WTC11 (cell line): ENCODE data around the gene DAW1. TPM values are rescaled to one million over a fixed set of nuclear protein-coding genes. Genes with fewer than 3 reads are reported as not detected.

Source experiments
- ATAC-seq: fragments of 200-7000 bp; cut with Tn5 transposase; 2 replicates; pipeline ENCODE4 v1.10.0; 2021; ENCODE audit warnings: mild to moderate bottlenecking, moderate library complexity
- CTCF ChIA-PET: fragments of 300-600 bp; sonication (Branson Sonifier 250); formaldehyde crosslinking; loops from one replicate; lab custom pipeline; 2021; ENCODE audit warnings: antibody characterized with exemption; lab: Charles Lee
- POLR2A ChIA-PET: fragments of 350-600 bp; sonication (Branson Sonifier 250); formaldehyde crosslinking; loops from one replicate; lab custom pipeline; 2021; ENCODE audit warnings: antibody characterized with exemption; lab: Charles Lee
- DNase-seq: peaks from one replicate; pipeline ENCODE4 v3.0.0; 2021; ENCODE audit warnings: low spot score
- H3K27ac Mint-ChIP-seq: 2 replicates; pipeline ENCODE4 v1.8.0; 2021; ENCODE audit warnings: mixed read lengths
- H3K27me3 Mint-ChIP-seq: 2 replicates; pipeline ENCODE4 v1.8.0; 2021; ENCODE audit warnings: low read depth, mild to moderate bottlenecking, moderate library complexity, mixed read lengths
- H3K36me3 Mint-ChIP-seq: 2 replicates; pipeline ENCODE4 v1.8.0; 2021; ENCODE audit warnings: mixed read lengths
- H3K4me1 Mint-ChIP-seq: 2 replicates; pipeline ENCODE4 v1.8.0; 2022; ENCODE audit warnings: mixed read lengths
- H3K4me3 Mint-ChIP-seq: 2 replicates; pipeline ENCODE4 v1.8.0; 2021; ENCODE audit warnings: mild to moderate bottlenecking, moderate library complexity, mixed read lengths
- H3K9me3 Mint-ChIP-seq: 2 replicates; pipeline ENCODE4 v1.8.0; 2021; ENCODE audit warnings: mixed read lengths
- AR ChIP-seq: fragments of 250-450 bp; sonication (Bioruptor Pico); IDR thresholded peaks from 2 replicates; pipeline ENCODE4 v1.9.0; 2021; ENCODE audit warnings: mild to moderate bottlenecking
- CBFB ChIP-seq: sonication (generic); formaldehyde crosslinking; IDR thresholded peaks from 2 replicates; pipeline ENCODE4 v1.8.1; 2022; ENCODE audit warnings: mild to moderate bottlenecking, low read depth, missing genetic modification reagents
- CTCF ChIP-seq: fragments of 200-600 bp; IDR thresholded peaks from 2 replicates; pipeline ENCODE4 v1.8.0; 2022; ENCODE audit warnings: antibody characterized with exemption
- ETV6 ChIP-seq: sonication (generic); formaldehyde crosslinking; IDR thresholded peaks from 2 replicates; pipeline ENCODE4 v1.8.1; 2022; ENCODE audit warnings: mild to moderate bottlenecking, missing genetic modification reagents
- FOXJ3 ChIP-seq: sonication (generic); formaldehyde crosslinking; IDR thresholded peaks from 2 replicates; pipeline ENCODE4 v1.9.0; 2021; ENCODE audit warnings: missing genetic modification reagents, mild to moderate bottlenecking, borderline replicate concordance
- GRHL2 ChIP-seq: fragments of 250-450 bp; sonication (Bioruptor Pico); IDR thresholded peaks from 2 replicates; pipeline ENCODE4 v1.8.0; 2022; ENCODE audit warnings: mild to moderate bottlenecking, moderate library complexity; ENCODE audit not compliant: insufficient replicate concordance, severe bottlenecking
- HMGA2 ChIP-seq: fragments of 250-450 bp; sonication (Bioruptor Pico); IDR thresholded peaks from 2 replicates; pipeline ENCODE4 v1.4.0; 2021; ENCODE audit warnings: mild to moderate bottlenecking, moderate library complexity
- HMGXB4 ChIP-seq: sonication (generic); formaldehyde crosslinking; IDR thresholded peaks from 2 replicates; pipeline ENCODE4 v1.8.1; 2023; ENCODE audit warnings: mild to moderate bottlenecking, moderate library complexity, missing genetic modification reagents
- MXD4 ChIP-seq: fragments of 250-450 bp; sonication (Bioruptor Pico); IDR thresholded peaks from 2 replicates; pipeline ENCODE4 v1.8.0; 2021; ENCODE audit warnings: mild to moderate bottlenecking, moderate library complexity, borderline replicate concordance
- NFYB ChIP-seq: sonication (generic); formaldehyde crosslinking; conservative IDR thresholded peaks from 2 replicates; pipeline ENCODE4 v1.8.0; 2022; ENCODE audit warnings: low read depth, missing genetic modification reagents
- NR1H2 ChIP-seq: sonication (generic); formaldehyde crosslinking; IDR thresholded peaks from 2 replicates; pipeline ENCODE4 v1.9.0; 2021; ENCODE audit warnings: mild to moderate bottlenecking, moderate library complexity, missing genetic modification reagents
- NR2C2 ChIP-seq: sonication (generic); formaldehyde crosslinking; IDR thresholded peaks from 2 replicates; pipeline ENCODE4 v1.8.0; 2022; ENCODE audit warnings: mild to moderate bottlenecking, missing genetic modification reagents
- USF2 ChIP-seq: sonication (generic); formaldehyde crosslinking; IDR thresholded peaks from 2 replicates; pipeline ENCODE4 v1.8.1; 2023; ENCODE audit warnings: mild to moderate bottlenecking, missing genetic modification reagents, moderate library complexity
- ZNF138 ChIP-seq: sonication (generic); formaldehyde crosslinking; conservative IDR thresholded peaks from 2 replicates; pipeline ENCODE4 v1.8.1; 2022; ENCODE audit warnings: mild to moderate bottlenecking, moderate library complexity, missing genetic modification reagents
- ZNF396 ChIP-seq: fragments of 250-450 bp; sonication (Bioruptor Pico); IDR thresholded peaks from 2 replicates; pipeline ENCODE4 v1.8.0; 2021; ENCODE audit warnings: mild to moderate bottlenecking, moderate library complexity, borderline replicate concordance
- ZNF416 ChIP-seq: fragments of 250-450 bp; sonication (Bioruptor Pico); IDR thresholded peaks from 2 replicates; pipeline ENCODE4 v1.9.0; 2021; ENCODE audit warnings: mild to moderate bottlenecking, inconsistent platforms
- ZNF532 ChIP-seq: fragments of 250-450 bp; sonication (Bioruptor Pico); IDR thresholded peaks from 2 replicates; pipeline ENCODE4 v1.9.0; 2021; ENCODE audit warnings: mild to moderate bottlenecking, borderline replicate concordance
- ZSCAN18 ChIP-seq: fragments of 250-450 bp; sonication (Bioruptor Pico); IDR thresholded peaks from 2 replicates; pipeline ENCODE4 v2.1.2; 2022; ENCODE audit warnings: mild to moderate bottlenecking, moderate library complexity
- total RNA-seq: library from RNA; stranded (reverse); gene quantifications from 3 replicates; pipeline ENCODE4 v1.2.3, GENCODE V29; 2021

The DAW1 gene
- total RNA-seq, 1 experiment from 2014 or later: 0.61 TPM

- TF ChIP-seq CTCF (no peak), USF2 (CRISPR knock-in tag) (no peak), ZNF138 (CRISPR knock-in tag) (no peak), ZSCAN18 (CRISPR knock-in tag) (no peak)
- TF ChIP-seq, all 79 proteins: peak for 0
Measured at GRCh38 chr2:227867386-227867785, 4.0 kb upstream of the DAW1 start (continued).

GRCh38 chr2:227870710-227871374 lies 589 bp upstream of the DAW1 start:
- Mint-ChIP-seq H3K27me3 (peaks cover 14% of the 10 kb centered on the region), H3K4me1 (peaks cover 19% of the 10 kb centered on the region), H3K27ac (no peak overlapping the region), H3K9me3 (no peaks in the 10 kb centered on the region), H3K4me3 (peak overlapping the region; percentile 64), H3K36me3 (no peaks in the 10 kb centered on the region)
- ChIA-PET POLR2A (no interaction called here), CTCF (interaction anchor here (0.7 to 3.7 kb wide), 4 partner anchors 9 to 213 kb away, joined by 3 to 47 read pairs (median 4); no protein-coding TSS in a partner anchor)
- DNase-seq (no peak), ATAC-seq (peak; percentile 19)
- no peak for TF ChIP-seq ETV6 (CRISPR knock-in tag)

- TF ChIP-seq MXD4 (CRISPR knock-in tag) (no peak), NFYB (no peak), GRHL2 (CRISPR knock-in tag) (no peak), ZNF396 (CRISPR knock-in tag) (no peak), AR (no peak), ZNF138 (CRISPR knock-in tag) (no peak), HMGXB4 (CRISPR knock-in tag) (no peak), NR1H2 (no peak), HMGA2 (CRISPR knock-in tag) (no peak), ZNF532 (no peak), ZNF416 (CRISPR knock-in tag) (no peak), CBFB (CRISPR knock-in tag) (no peak), NR2C2 (no peak), FOXJ3 (CRISPR knock-in tag) (no peak)
- no peak for ATAC-seq
- no peaks in the 10 kb centered on the region for H3K36me3 Mint-ChIP-seq
- H3K4me1 Mint-ChIP-seq: peaks cover 19% of the 10 kb centered on the region
- ChIA-PET POLR2A (no interaction called here), CTCF (interaction anchor here (1.7 to 3.7 kb wide), 2 partner anchors 11 to 18 kb away, joined by 7 to 47 read pairs; no protein-coding TSS in a partner anchor)
- peak overlapping the region; percentile 43 for H3K4me3 Mint-ChIP-seq
- peaks cover 14% of the 10 kb centered on the region for H3K27me3 Mint-ChIP-seq
- H3K27ac Mint-ChIP-seq: no peak overlapping the region
- no peak for DNase-seq
- H3K9me3 Mint-ChIP-seq: no peaks in the 10 kb centered on the region
Measured at GRCh38 chr2:227872676-227873075, 1.2 kb downstream of the DAW1 start.
